PC-9 (cell line): Measurements from ENCODE around the gene RRP12.

Source experiments
- CTCF ChIP-seq: fragments of 200-600 bp; sonication (generic); conservative IDR thresholded peaks from 2 replicates; pipeline ENCODE4 v1.6.1; 2017; ENCODE audit warnings: mixed run types, antibody characterized with exemption, mild to moderate bottlenecking, moderate library complexity
- EZH2 ChIP-seq: fragments of 200-600 bp; sonication (generic); IDR thresholded peaks from 2 replicates; pipeline ENCODE4 v1.8.0; 2017; ENCODE audit warnings: antibody characterized with exemption, low read depth

GRCh38 chr10:97347317-97347716, 53.8 kb downstream of the RRP12 start:
- TF ChIP-seq CTCF (no peak), EZH2 (no peak)
